ENCODE results near the gene LILRB5.
"Not testable (repeated sequence)": the region's sequence is repeated elsewhere in the genome, so short reads cannot be mapped to it uniquely, and the experiment has no call there.

- not testable (repeated sequence) for TF ChIP-seq ELF1 (IDR thresholded peaks at IDR 0.05; ENCODE audit: borderline replicate concordance, low read depth); YY1 (IDR thresholded peaks at IDR 0.05; ENCODE audit: extremely low read depth, insufficient replicate concordance, low read depth, low read length); CTCF (IDR thresholded peaks at IDR 0.05 in 2 of 3, conservative IDR thresholded peaks at IDR 0.05 in 1 of 3; ENCODE audit: borderline replicate concordance in 1 of 3, insufficient read depth in 1 of 3, low read depth in 2 of 3, low read length in 2 of 3); RAD21 (IDR thresholded peaks at IDR 0.05; ENCODE audit: low read depth); TCF7L2 (IDR thresholded peaks at IDR 0.05; ENCODE audit: borderline replicate concordance, extremely low read depth, insufficient read depth, insufficient read length); EZH2phosphoT487 (IDR thresholded peaks at IDR 0.05; ENCODE audit: borderline replicate concordance); ZNF274 (IDR thresholded peaks at IDR 0.05; ENCODE audit: low read depth, low read length); SP1 (IDR thresholded peaks at IDR 0.05; ENCODE audit: low read depth); EZH2 (IDR thresholded peaks at IDR 0.05); CEBPB (IDR thresholded peaks at IDR 0.05; ENCODE audit: low read depth); JUND (IDR thresholded peaks at IDR 0.05); POLR2A (IDR thresholded peaks at IDR 0.05; ENCODE audit: borderline replicate concordance, extremely low read depth, insufficient read depth, insufficient read length); MAX (IDR thresholded peaks at IDR 0.05)
- TF ChIP-seq, protein P1, sequence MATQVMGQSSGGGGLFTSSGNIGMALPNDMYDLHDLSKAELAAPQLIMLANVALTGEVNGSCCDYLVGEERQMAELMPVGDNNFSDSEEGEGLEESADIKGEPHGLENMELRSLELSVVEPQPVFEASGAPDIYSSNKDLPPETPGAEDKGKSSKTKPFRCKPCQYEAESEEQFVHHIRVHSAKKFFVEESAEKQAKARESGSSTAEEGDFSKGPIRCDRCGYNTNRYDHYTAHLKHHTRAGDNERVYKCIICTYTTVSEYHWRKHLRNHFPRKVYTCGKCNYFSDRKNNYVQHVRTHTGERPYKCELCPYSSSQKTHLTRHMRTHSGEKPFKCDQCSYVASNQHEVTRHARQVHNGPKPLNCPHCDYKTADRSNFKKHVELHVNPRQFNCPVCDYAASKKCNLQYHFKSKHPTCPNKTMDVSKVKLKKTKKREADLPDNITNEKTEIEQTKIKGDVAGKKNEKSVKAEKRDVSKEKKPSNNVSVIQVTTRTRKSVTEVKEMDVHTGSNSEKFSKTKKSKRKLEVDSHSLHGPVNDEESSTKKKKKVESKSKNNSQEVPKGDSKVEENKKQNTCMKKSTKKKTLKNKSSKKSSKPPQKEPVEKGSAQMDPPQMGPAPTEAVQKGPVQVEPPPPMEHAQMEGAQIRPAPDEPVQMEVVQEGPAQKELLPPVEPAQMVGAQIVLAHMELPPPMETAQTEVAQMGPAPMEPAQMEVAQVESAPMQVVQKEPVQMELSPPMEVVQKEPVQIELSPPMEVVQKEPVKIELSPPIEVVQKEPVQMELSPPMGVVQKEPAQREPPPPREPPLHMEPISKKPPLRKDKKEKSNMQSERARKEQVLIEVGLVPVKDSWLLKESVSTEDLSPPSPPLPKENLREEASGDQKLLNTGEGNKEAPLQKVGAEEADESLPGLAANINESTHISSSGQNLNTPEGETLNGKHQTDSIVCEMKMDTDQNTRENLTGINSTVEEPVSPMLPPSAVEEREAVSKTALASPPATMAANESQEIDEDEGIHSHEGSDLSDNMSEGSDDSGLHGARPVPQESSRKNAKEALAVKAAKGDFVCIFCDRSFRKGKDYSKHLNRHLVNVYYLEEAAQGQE (IDR thresholded peaks at IDR 0.05; ENCODE audit: low read depth): not testable (repeated sequence)
These were observed 23.4 kb upstream of the LILRB5 start for GRCh38 chr19:54280441-54280840.

Measured in HCT116 (cell line).